SU-DHL-6 (cell line): ENCODE data around the gene RAB31.

ENCODE experiments used
- H2AFZ ChIP-seq: fragments of 200-600 bp; sonication (generic); 2 replicates; pipeline ENCODE4 v1.6.1; 2014; ENCODE audit warnings: low read depth, mild to moderate bottlenecking, moderate library complexity, mixed read lengths, antibody characterized with exemption, low read length; ENCODE audit not compliant: severe bottlenecking
- H3F3A ChIP-seq: fragments of 200-600 bp; shearing (Covaris generic); 2 replicates; pipeline ENCODE4 v1.6.0; 2016; ENCODE audit warnings: antibody characterized with exemption, mild to moderate bottlenecking; ENCODE audit not compliant: insufficient read depth
- H3K27ac ChIP-seq: fragments of 200-600 bp; sonication (generic); 2 replicates; pipeline ENCODE4 v1.5.1; 2016; ENCODE audit warnings: low read depth, mild to moderate bottlenecking, low read length, moderate library complexity, mixed read lengths
- H3K27me3 ChIP-seq: fragments of 200-600 bp; sonication (generic), shearing (Covaris generic); 2 replicates; pipeline ENCODE4 v1.6.0; 2014; ENCODE audit warnings: mild to moderate bottlenecking, low read length
- H3K36me3 ChIP-seq: fragments of 200-600 bp; sonication (generic); 2 replicates; pipeline ENCODE4 v1.6.1; 2014; ENCODE audit warnings: mild to moderate bottlenecking, low read length, mixed read lengths
- H3K4me2 ChIP-seq: fragments of 300-600, 200-600 bp; shearing (Covaris generic), sonication (generic); 2 replicates; pipeline ENCODE4 v1.6.0; 2014; ENCODE audit warnings: low read length, low read depth, mild to moderate bottlenecking; ENCODE audit not compliant: poor library complexity, severe bottlenecking
- H3K4me3 ChIP-seq: fragments of 200-600 bp; sonication (generic); 2 replicates; pipeline ENCODE4 v1.5.1; 2014; ENCODE audit warnings: antibody characterized with exemption, low read length, mild to moderate bottlenecking, mixed read lengths; ENCODE audit not compliant: insufficient read depth, poor library complexity, severe bottlenecking
- H3K79me2 ChIP-seq: fragments of 200-600 bp; sonication (generic); 2 replicates; pipeline ENCODE4 v1.6.1; 2014; ENCODE audit warnings: mild to moderate bottlenecking, low read length, moderate library complexity; ENCODE audit not compliant: insufficient read depth
- H3K9ac ChIP-seq: fragments of 200-600 bp; sonication (generic); 2 replicates; pipeline ENCODE4 v1.7.0; 2014; ENCODE audit warnings: mild to moderate bottlenecking, low read length
- H3K9me2 ChIP-seq: fragments of 200-600 bp; sonication (generic); replicated peaks from 2 replicates; pipeline ENCODE4 v1.6.1; 2014; ENCODE audit warnings: low read length; ENCODE audit not compliant: insufficient read depth
- H3K9me3 ChIP-seq: fragments of 200-600 bp; sonication (generic); 2 replicates; pipeline ENCODE4 v1.6.1; 2014; ENCODE audit warnings: low read length, mixed read lengths; ENCODE audit not compliant: insufficient read depth
- H4K20me1 ChIP-seq: fragments of 200-600 bp; sonication (generic); 2 replicates; pipeline ENCODE4 v1.6.1; 2014; ENCODE audit warnings: low read depth, mild to moderate bottlenecking, antibody characterized with exemption, low read length, moderate library complexity, mixed read lengths
- EZH2phosphoT487 ChIP-seq: fragments of 200-600 bp; sonication (generic), shearing (Covaris generic); conservative IDR thresholded peaks from 2 replicates; pipeline ENCODE4 v1.6.1; 2018; ENCODE audit warnings: mild to moderate bottlenecking, antibody characterized with exemption, low read length, moderate library complexity, mixed read lengths
- TF ChIP-seq, protein P1 (sequence below): fragments of 200-600 bp; sonication (generic); IDR thresholded peaks from one replicate; pipeline ENCODE4 v1.5.1; 2017; ENCODE audit warnings: antibody characterized with exemption, mild to moderate bottlenecking, low read length, moderate library complexity; ENCODE audit not compliant: insufficient read depth, poor library complexity, severe bottlenecking

Gene RAB31

DNA sequence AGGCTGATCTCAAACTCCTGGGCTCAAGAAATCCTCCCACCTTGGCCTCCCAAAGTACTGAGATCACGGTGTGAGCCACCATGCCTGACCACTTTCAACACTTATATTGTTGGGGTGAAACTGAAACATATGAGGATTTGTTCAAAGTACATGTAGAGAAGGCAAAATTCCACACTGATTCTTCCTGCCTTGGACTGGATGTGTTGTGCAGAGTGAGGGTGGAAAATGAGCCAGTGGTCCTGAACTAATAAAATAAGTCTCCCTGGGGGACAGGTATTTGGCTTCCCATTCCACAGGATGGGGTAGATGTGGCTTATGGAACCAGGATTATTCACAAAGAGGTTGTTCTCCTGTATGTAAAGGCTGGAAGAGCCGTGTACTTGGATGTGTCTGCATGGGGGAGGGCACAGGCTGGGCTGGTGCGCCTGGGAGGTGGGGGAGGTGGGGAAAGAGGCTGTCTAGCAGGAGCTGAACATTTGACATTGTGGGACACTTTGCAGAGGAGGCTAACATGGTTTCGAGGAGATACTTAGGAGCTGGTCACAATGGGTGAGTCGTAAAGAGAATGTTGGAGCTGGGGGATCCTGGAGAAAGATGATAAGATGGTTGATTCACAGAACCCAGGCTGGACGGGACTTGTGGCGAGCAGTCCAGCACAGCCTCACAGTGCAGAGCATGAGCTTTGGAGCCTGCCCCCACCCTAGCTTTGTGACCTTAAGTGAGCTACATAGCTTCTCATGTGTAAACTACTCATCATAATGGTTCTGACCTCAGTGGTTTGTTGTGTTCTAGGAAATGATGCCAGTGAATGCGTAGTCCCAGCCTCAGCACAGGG, 177.3 kb downstream of the RAB31 start, which contains the start of gene TXNDC2:
TXNDC2 (plus strand) TSS at position 804 of the 835 bp plus-strand sequence. CDS start 708 bp downstream, outside the sequence.
- H3K4me2 ChIP-seq = no peak within 1 kb of the TSS
- H3K9me2 ChIP-seq = no peaks in the 10 kb centered on the region
- no peaks in the 10 kb centered on the region for H3K79me2 ChIP-seq
- TF ChIP-seq EZH2phosphoT487 = no peak
- TF ChIP-seq, protein P1, sequence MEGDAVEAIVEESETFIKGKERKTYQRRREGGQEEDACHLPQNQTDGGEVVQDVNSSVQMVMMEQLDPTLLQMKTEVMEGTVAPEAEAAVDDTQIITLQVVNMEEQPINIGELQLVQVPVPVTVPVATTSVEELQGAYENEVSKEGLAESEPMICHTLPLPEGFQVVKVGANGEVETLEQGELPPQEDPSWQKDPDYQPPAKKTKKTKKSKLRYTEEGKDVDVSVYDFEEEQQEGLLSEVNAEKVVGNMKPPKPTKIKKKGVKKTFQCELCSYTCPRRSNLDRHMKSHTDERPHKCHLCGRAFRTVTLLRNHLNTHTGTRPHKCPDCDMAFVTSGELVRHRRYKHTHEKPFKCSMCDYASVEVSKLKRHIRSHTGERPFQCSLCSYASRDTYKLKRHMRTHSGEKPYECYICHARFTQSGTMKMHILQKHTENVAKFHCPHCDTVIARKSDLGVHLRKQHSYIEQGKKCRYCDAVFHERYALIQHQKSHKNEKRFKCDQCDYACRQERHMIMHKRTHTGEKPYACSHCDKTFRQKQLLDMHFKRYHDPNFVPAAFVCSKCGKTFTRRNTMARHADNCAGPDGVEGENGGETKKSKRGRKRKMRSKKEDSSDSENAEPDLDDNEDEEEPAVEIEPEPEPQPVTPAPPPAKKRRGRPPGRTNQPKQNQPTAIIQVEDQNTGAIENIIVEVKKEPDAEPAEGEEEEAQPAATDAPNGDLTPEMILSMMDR = no peak
- H3K27me3 ChIP-seq = no peaks in the 10 kb centered on the region
- no peak within 1 kb of the TSS for H3K27ac ChIP-seq
- no peak within 1 kb of the TSS for H2AFZ ChIP-seq
- no peaks in the 10 kb centered on the region for H3K9me3 ChIP-seq
- H3K36me3 ChIP-seq = no peaks in the 10 kb centered on the region
- H3K9ac ChIP-seq = no peak within 1 kb of the TSS
- no peaks in the 10 kb centered on the region for H4K20me1 ChIP-seq
- H3K4me3 ChIP-seq = no peak within 1 kb of the TSS
- H3F3A ChIP-seq = no peaks in the 10 kb centered on the region

DNA sequence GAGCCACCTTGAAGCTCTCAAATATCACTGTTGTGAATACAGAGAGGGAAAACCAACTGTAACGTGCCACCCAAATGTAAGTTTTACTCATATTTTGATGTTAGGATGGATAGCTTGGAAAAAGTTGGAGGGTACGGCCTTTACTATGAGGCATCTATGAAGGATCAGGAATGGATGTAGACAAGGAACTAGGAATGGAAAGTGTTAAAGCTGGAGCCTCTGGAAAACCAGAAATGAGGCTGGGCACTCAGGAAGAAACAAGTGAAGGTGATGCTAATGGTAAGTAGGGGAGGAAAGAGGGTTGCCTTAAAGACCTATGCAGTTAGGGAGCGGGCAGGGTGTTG, 177.9 kb downstream of the RAB31 start:
- H3F3A ChIP-seq = no peaks in the 10 kb centered on the region
- H2AFZ ChIP-seq = no peak overlapping the region
- H3K9ac ChIP-seq = no peak overlapping the region
- no peaks in the 10 kb centered on the region for H3K9me2 ChIP-seq
- no peaks in the 10 kb centered on the region for H3K36me3 ChIP-seq
- no peaks in the 10 kb centered on the region for H3K27me3 ChIP-seq
- no peak overlapping the region for H3K4me3 ChIP-seq
- H3K4me2 ChIP-seq = no peak overlapping the region
- no peaks in the 10 kb centered on the region for H3K79me2 ChIP-seq
- TF ChIP-seq EZH2phosphoT487 = no peak
- TF ChIP-seq, protein P1 = no peak
- H4K20me1 ChIP-seq = no peaks in the 10 kb centered on the region
- no peaks in the 10 kb centered on the region for H3K9me3 ChIP-seq
- no peak overlapping the region for H3K27ac ChIP-seq

DNA sequence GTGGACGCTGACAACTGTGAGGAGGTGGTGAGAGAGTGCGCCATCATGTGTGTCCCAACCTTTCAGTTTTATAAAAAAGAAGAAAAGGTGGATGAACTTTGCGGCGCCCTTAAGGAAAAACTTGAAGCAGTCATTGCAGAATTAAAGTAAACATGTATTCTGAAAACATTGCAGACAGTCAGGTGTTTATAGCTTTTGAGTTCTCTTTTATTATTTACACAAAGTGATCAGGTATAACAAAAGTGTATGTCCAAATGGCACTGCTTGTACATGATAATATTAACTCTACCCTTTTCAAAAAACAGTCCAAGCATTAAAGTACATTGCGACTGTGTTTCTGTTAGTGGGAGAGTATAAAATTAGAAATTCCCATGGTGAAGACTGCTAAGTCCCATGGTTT, 179.9 kb downstream of the RAB31 start:
- Histone ChIP-seq H3K36me3 (no peaks in the 10 kb centered on the region), H3K27ac (no peak overlapping the region), H4K20me1 (no peaks in the 10 kb centered on the region), H3K9ac (no peak overlapping the region), H3K4me3 (no peak overlapping the region), H3K4me2 (no peak overlapping the region), H3K27me3 (no peaks in the 10 kb centered on the region), H3K9me3 (no peaks in the 10 kb centered on the region), H3K9me2 (no peaks in the 10 kb centered on the region), H2AFZ (no peak overlapping the region), H3K79me2 (no peaks in the 10 kb centered on the region), H3F3A (no peaks in the 10 kb centered on the region)
- TF ChIP-seq EZH2phosphoT487 = no peak
- TF ChIP-seq, protein P1 = no peak
